PC-3 (cell line): ENCODE measurements around the gene TXNDC12.

ENCODE experiments used
- CTCF ChIP-seq: fragments of 300-600 bp; sonication (generic); conservative IDR thresholded peaks from 2 replicates; pipeline ENCODE4 v1.5.1; 2017; ENCODE audit warnings: antibody characterized with exemption, low read depth, mild to moderate bottlenecking, low read length
- EZH2 ChIP-seq: fragments of 300-600 bp; sonication (generic); IDR thresholded peaks from one replicate; pipeline ENCODE4 v1.6.1; 2017; ENCODE audit warnings: antibody characterized with exemption, mild to moderate bottlenecking, low read length; ENCODE audit not compliant: unreplicated experiment
- EZH2phosphoT487 ChIP-seq: fragments of 300-600 bp; sonication (generic); IDR thresholded peaks from 2 replicates; pipeline ENCODE4 v1.6.1; 2018; ENCODE audit warnings: mild to moderate bottlenecking, antibody characterized with exemption, low read length, borderline replicate concordance

GRCh38 chr1:51990478-51990965 lies 64.5 kb downstream of the TXNDC12 start, which contains the start of gene RAB3B:
- TF ChIP-seq CTCF (no peak), EZH2phosphoT487 (no peak), EZH2 (no peak)
